Measurements from ENCODE around the gene SLC7A6.

SLC7A6 gene

GRCh38 chr16:68257251-68257905 lies 6.9 kb upstream of the SLC7A6 start:
- Histone ChIP-seq H3K4me1 (ENCODE audit: control insufficient read depth, insufficient read depth, low read length, unreplicated experiment) (peaks cover 17% of the 10 kb centered on the region), H2AFZ (ENCODE audit: low read length, unreplicated experiment) (no peak overlapping the region), H3K27me3 (ENCODE audit: insufficient read depth, low read length) (no peaks in the 10 kb centered on the region), H3K4me3 (ENCODE audit: low read depth, low read length) (no peak overlapping the region), H3K79me2 (ENCODE audit: control insufficient read depth, insufficient read depth, low read length, unreplicated experiment) (no peaks in the 10 kb centered on the region), H3K36me3 (ENCODE audit: insufficient read depth, low read length) (peaks cover 8% of the 10 kb centered on the region; the same call in 1 of the 2 replicates), H3K27ac (ENCODE audit: low read depth, low read length) (peak overlapping the region; percentile 77)

DNA sequence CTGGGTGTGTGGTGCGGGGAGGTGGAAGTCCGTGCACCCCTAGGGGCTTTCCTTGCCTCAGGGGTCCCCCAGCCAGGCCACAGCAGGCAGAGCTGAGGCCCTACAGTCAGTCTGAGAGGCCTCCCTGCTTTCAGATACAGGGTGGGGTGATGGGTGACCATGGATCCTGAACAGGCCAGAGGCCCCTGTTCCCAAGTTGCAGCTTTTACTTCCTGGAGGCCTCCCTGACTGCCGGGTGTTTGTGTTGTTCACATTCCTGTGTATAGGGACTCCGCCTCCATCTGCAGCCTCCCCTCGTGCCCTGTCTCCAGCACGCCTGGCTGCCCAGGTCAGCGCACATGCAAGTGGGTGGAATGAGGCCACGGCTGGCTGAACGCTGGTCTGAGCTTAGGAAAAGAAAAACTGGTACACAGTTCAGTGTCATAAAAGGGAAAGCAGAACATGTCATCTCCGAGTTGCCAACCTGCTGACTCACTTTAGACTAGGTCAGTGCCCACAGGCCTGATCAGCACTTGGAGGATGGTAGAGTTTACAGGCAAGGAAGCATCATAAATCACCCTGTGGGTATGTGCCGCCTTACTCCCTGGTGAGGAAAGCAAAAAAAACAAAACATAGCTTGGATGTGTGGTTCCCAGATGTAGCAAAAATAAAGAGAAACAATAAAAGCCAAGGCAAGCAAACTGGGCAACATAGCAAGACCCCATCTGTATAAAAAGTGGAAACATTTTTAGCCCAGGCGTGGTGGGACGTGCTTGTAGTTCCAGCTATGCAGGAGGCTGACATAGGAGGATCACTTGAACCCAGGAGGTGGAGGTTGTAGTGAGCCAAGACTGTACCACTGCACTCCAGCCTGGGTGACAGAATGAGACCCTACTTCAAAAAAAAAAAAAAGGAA lies 6.2 kb upstream of the SLC7A6 start:
- Histone ChIP-seq H2AFZ (ENCODE audit: low read length, unreplicated experiment) (no peak overlapping the region), H3K27ac (ENCODE audit: low read depth, low read length) (peak overlapping the region; percentile 77), H3K4me1 (ENCODE audit: control insufficient read depth, insufficient read depth, low read length, unreplicated experiment) (peaks cover 17% of the 10 kb centered on the region), H3K27me3 (ENCODE audit: insufficient read depth, low read length) (no peaks in the 10 kb centered on the region), H3K36me3 (ENCODE audit: insufficient read depth, low read length) (peaks cover 8% of the 10 kb centered on the region; the same call in 1 of the 2 replicates), H3K79me2 (ENCODE audit: control insufficient read depth, insufficient read depth, low read length, unreplicated experiment) (no peaks in the 10 kb centered on the region), H3K4me3 (ENCODE audit: low read depth, low read length) (no peak overlapping the region)

DNA sequence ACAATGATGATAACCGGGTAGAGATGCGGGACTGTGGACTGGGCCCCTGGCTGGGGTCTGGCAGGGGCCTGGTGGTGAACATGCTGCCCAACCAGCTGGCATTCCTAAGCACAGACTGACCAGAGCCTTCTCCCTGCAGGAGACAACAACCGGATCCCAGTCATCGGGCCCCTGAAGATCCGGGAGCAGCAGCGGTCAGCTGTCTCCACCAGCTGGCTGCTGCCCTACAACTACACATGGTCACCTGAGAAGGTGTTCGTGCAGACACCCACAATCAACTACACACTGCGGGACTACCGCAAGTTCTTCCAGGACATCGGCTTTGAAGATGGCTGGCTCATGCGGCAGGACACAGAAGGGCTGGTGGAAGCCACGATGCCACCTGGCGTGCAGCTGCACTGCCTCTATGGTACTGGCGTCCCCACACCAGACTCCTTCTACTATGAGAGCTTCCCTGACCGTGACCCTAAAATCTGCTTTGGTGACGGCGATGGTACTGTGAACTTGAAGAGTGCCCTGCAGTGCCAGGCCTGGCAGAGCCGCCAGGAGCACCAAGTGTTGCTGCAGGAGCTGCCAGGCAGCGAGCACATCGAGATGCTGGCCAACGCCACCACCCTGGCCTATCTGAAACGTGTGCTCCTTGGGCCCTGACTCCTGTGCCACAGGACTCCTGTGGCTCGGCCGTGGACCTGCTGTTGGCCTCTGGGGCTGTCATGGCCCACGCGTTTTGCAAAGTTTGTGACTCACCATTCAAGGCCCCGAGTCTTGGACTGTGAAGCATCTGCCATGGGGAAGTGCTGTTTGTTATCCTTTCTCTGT lies 5.1 kb upstream of the SLC7A6 start:
- Histone ChIP-seq H3K27ac (ENCODE audit: low read depth, low read length) (no peak overlapping the region), H2AFZ (ENCODE audit: low read length, unreplicated experiment) (no peak overlapping the region), H3K79me2 (ENCODE audit: control insufficient read depth, insufficient read depth, low read length, unreplicated experiment) (no peaks in the 10 kb centered on the region), H3K4me3 (ENCODE audit: low read depth, low read length) (no peak overlapping the region), H3K4me1 (ENCODE audit: control insufficient read depth, insufficient read depth, low read length, unreplicated experiment) (peaks cover 17% of the 10 kb centered on the region), H3K36me3 (ENCODE audit: insufficient read depth, low read length) (peaks cover 8% of the 10 kb centered on the region; the same call in 1 of the 2 replicates), H3K27me3 (ENCODE audit: insufficient read depth, low read length) (no peaks in the 10 kb centered on the region)

- peaks cover 21% of the 10 kb centered on the region for H3K4me1 ChIP-seq (ENCODE audit: control insufficient read depth, insufficient read depth, low read length, unreplicated experiment)
- peaks cover 8% of the 10 kb centered on the region; the same call in 1 of the 2 replicates for H3K36me3 ChIP-seq (ENCODE audit: insufficient read depth, low read length)
- peak overlapping the region; percentile 42 for H2AFZ ChIP-seq (ENCODE audit: low read length, unreplicated experiment)
- H3K79me2 ChIP-seq (ENCODE audit: control insufficient read depth, insufficient read depth, low read length, unreplicated experiment) = peaks cover 27% of the 10 kb centered on the region
- H3K27me3 ChIP-seq (ENCODE audit: insufficient read depth, low read length) = no peaks in the 10 kb centered on the region
- H3K4me3 ChIP-seq (ENCODE audit: low read depth, low read length) = peak overlapping the region; percentile 93
- peak overlapping the region; percentile 75 for H3K27ac ChIP-seq (ENCODE audit: low read depth, low read length)
Observed at GRCh38 chr16:68263559-68264127, 683 bp upstream of the SLC7A6 start.

- peaks cover 20% of the 10 kb centered on the region for H3K4me1 ChIP-seq (ENCODE audit: control insufficient read depth, insufficient read depth, low read length, unreplicated experiment)
- peak overlapping the region; percentile 75 for H3K27ac ChIP-seq (ENCODE audit: low read depth, low read length)
- H3K79me2 ChIP-seq (ENCODE audit: control insufficient read depth, insufficient read depth, low read length, unreplicated experiment) = peaks cover 43% of the 10 kb centered on the region
- H3K27me3 ChIP-seq (ENCODE audit: insufficient read depth, low read length) = no peaks in the 10 kb centered on the region
- H3K36me3 ChIP-seq (ENCODE audit: insufficient read depth, low read length) = no peaks in the 10 kb centered on the region
- H2AFZ ChIP-seq (ENCODE audit: low read length, unreplicated experiment) = peak overlapping the region; percentile 10
- peak overlapping the region; percentile 93 for H3K4me3 ChIP-seq (ENCODE audit: low read depth, low read length)
Observed at GRCh38 chr16:68265078-68265920, 973 bp downstream of the SLC7A6 start.

DNA sequence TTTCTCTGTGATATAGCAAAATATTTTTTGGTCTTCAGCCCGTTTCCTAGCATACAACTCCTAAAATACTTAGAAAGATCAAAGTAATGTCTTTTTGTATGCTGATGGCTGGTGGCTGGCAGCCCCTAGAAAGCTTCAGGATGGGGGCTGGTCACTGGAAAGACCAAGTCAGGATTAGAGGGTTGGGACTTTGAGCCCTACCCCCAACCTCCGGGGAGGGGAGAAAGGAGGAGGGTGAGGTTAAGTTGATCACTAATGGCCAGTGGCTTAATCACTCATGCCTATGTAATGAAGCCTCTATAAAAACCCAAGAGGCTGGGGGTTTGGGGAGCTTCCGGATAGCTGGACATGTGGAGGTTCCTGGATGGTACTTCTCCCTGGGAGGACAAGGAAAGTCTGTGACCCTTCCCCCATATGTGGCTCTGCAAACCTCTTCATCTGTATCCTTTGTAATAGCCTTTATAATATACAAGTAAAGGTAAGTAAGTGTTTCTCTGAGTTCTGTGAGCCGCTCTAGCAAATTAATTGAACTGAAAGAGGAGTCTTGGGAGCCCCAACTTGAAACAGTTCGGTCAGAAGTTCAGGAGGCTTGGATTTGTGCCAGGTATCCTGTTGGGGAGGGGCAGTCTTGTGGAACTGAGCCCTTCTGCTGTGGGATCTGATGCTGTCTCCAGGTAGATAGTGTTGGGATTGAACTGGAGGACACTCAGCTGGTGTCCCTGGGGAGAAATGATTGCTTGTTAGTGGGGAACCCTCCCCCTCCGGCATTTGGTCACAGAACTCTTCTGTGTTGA lies 3.5 kb downstream of the SLC7A6 start:
- no peak overlapping the region for H2AFZ ChIP-seq (ENCODE audit: low read length, unreplicated experiment)
- peaks cover 20% of the 10 kb centered on the region for H3K4me1 ChIP-seq (ENCODE audit: control insufficient read depth, insufficient read depth, low read length, unreplicated experiment)
- H3K27ac ChIP-seq (ENCODE audit: low read depth, low read length) = no peak overlapping the region
- H3K27me3 ChIP-seq (ENCODE audit: insufficient read depth, low read length) = no peaks in the 10 kb centered on the region
- peaks cover 66% of the 10 kb centered on the region for H3K79me2 ChIP-seq (ENCODE audit: control insufficient read depth, insufficient read depth, low read length, unreplicated experiment)
- H3K36me3 ChIP-seq (ENCODE audit: insufficient read depth, low read length) = no peaks in the 10 kb centered on the region
- no peak overlapping the region for H3K4me3 ChIP-seq (ENCODE audit: low read depth, low read length)

DNA sequence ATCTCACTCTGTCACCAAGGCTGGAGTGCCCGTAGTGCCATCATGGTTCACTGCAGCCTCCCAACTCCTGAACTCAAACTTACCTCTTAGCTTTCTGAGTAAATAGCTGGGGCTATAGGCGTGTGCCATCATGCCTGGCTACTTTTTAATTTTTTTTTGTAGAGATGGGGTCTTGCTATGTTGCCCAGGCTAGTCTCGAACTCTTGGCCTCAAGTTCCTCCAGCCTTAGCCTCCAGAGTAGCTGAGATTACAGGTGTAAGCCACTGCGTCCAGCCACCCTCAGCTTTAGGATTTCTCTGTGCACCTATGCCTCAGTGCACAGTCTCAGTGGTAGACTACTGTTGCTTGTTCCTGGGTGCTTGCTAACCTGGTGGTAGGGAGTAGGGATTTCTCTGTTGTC lies 5.5 kb downstream of the SLC7A6 start:
- Histone ChIP-seq H3K79me2 (ENCODE audit: control insufficient read depth, insufficient read depth, low read length, unreplicated experiment) (peaks cover 81% of the 10 kb centered on the region), H2AFZ (ENCODE audit: low read length, unreplicated experiment) (no peak overlapping the region), H3K4me3 (ENCODE audit: low read depth, low read length) (no peak overlapping the region), H3K27ac (ENCODE audit: low read depth, low read length) (no peak overlapping the region), H3K4me1 (ENCODE audit: control insufficient read depth, insufficient read depth, low read length, unreplicated experiment) (peaks cover 20% of the 10 kb centered on the region), H3K36me3 (ENCODE audit: insufficient read depth, low read length) (no peaks in the 10 kb centered on the region; the same call in 1 of the 2 replicates), H3K27me3 (ENCODE audit: insufficient read depth, low read length) (no peaks in the 10 kb centered on the region)

GRCh38 chr16:68270353-68270752 lies 6.0 kb downstream of the SLC7A6 start:
- Histone ChIP-seq H3K27ac (ENCODE audit: low read depth, low read length) (no peak overlapping the region), H3K4me3 (ENCODE audit: low read depth, low read length) (no peak overlapping the region), H2AFZ (ENCODE audit: low read length, unreplicated experiment) (no peak overlapping the region), H3K4me1 (ENCODE audit: control insufficient read depth, insufficient read depth, low read length, unreplicated experiment) (peaks cover 20% of the 10 kb centered on the region), H3K36me3 (ENCODE audit: insufficient read depth, low read length) (no peaks in the 10 kb centered on the region; the same call in 1 of the 2 replicates), H3K27me3 (ENCODE audit: insufficient read depth, low read length) (no peaks in the 10 kb centered on the region), H3K79me2 (ENCODE audit: control insufficient read depth, insufficient read depth, low read length, unreplicated experiment) (peaks cover 81% of the 10 kb centered on the region)

DNA sequence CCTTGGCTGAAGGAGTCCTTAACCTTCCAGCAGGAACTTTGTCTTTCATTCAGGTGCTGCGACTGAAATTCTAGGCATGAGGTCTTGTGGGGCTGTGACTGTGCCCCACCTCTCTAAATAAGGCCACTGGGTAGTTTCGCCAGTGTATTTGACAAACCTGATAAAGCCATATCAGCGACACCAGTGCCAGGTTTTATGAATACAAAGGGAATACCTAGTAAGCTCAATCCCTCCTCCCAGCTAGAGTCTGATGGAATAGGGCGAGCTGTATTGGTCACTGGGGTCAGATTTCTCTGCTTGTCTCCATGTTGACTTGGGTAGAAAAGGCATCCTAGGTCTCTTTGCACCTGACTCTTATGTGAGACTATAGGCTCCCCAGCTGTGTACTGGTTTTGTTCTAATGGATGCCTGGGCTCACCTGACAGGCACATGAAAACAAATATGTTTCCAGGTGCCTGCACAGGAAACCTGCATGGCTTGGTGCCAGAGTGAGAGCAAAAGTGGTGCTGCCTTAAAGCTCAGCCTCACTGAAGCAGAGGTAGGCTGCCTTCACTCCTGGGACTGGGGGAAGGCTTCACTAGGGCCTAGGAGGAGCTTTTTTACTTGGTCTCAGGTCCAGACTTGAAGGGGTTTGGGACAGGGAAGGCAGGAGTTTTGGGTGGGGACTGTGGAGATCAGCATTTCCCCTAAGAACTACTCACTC lies 8.3 kb downstream of the SLC7A6 start:
- Histone ChIP-seq H3K36me3 (ENCODE audit: insufficient read depth, low read length) (no peaks in the 10 kb centered on the region; the same call in 1 of the 2 replicates), H3K4me1 (ENCODE audit: control insufficient read depth, insufficient read depth, low read length, unreplicated experiment) (peaks cover 8% of the 10 kb centered on the region), H3K4me3 (ENCODE audit: low read depth, low read length) (no peak overlapping the region), H2AFZ (ENCODE audit: low read length, unreplicated experiment) (no peak overlapping the region), H3K27me3 (ENCODE audit: insufficient read depth, low read length) (no peaks in the 10 kb centered on the region), H3K79me2 (ENCODE audit: control insufficient read depth, insufficient read depth, low read length, unreplicated experiment) (peaks cover 67% of the 10 kb centered on the region), H3K27ac (ENCODE audit: low read depth, low read length) (no peak overlapping the region)
